Measurements from ENCODE around the gene SLC30A10. TPM values are rescaled to one million over a fixed set of nuclear protein-coding genes. Genes with fewer than 3 reads are reported as not detected.

Gene SLC30A10
- total and polyA plus RNA-seq, 2 of the 13 experiments (the other 11 are each of a cell fraction or from before 2014, with no cell fraction given): 20.9 to 30.2 TPM

GRCh38 chr1:219883400-219884332 is 44.7 kb downstream of the SLC30A10 start (continued):
- peak; percentile 82; the same call in 1 of the 2 replicates for TF ChIP-seq ZNF264 (CRISPR knock-in tag; IDR thresholded peaks at IDR 0.05)
- TF ChIP-seq THRA (CRISPR knock-in tag; IDR thresholded peaks at IDR 0.05; ENCODE audit: borderline replicate concordance): peak; percentile 94
- TF ChIP-seq NR2F6 (IDR thresholded peaks at IDR 0.05): peak; percentile 86
- TF ChIP-seq NR2F6 (CRISPR knock-in tag; IDR thresholded peaks at IDR 0.05): peak; percentile 67
- 0 out of 2 replicates have a peak, but pooled peaks have one; percentile 27 for TF ChIP-seq ZNF557 (CRISPR knock-in tag; IDR thresholded peaks at IDR 0.05)
- peak; percentile 82 for TF ChIP-seq HOXA3 (CRISPR knock-in tag; IDR thresholded peaks at IDR 0.05)
- 0 out of 2 replicates have a peak, but pooled peaks have one; percentile 24 for TF ChIP-seq ZNF580 (CRISPR knock-in tag; IDR thresholded peaks at IDR 0.05; ENCODE audit: borderline replicate concordance, low read depth)
- no peak for TF ChIP-seq XBP1 (CRISPR knock-in tag; IDR thresholded peaks at IDR 0.05)
- no peak for TF ChIP-seq ZNF766 (CRISPR knock-in tag; IDR thresholded peaks at IDR 0.05; ENCODE audit: borderline replicate concordance)
- no peak for TF ChIP-seq ZNF34 (CRISPR knock-in tag; IDR thresholded peaks at IDR 0.05; ENCODE audit: borderline replicate concordance)
- TF ChIP-seq TEAD3 (CRISPR knock-in tag; optimal IDR thresholded peaks at IDR 0.05; ENCODE audit: borderline replicate concordance): peak; percentile 85
- peak; percentile 46; the same call in 1 of the 2 replicates for TF ChIP-seq SAP130 (CRISPR knock-in tag; IDR thresholded peaks at IDR 0.05; ENCODE audit: low read depth)
- peak; percentile 45 for TF ChIP-seq FOSL2 (CRISPR knock-in tag; IDR thresholded peaks at IDR 0.05)
- TF ChIP-seq GATAD2A (CRISPR knock-in tag; IDR thresholded peaks at IDR 0.05): peak; percentile 96
- 0 out of 2 replicates have a peak, but pooled peaks have one; percentile 10 for TF ChIP-seq DRAP1 (CRISPR knock-in tag; IDR thresholded peaks at IDR 0.05)
- 0 out of 2 replicates have a peak, but pooled peaks have one; percentile 53 for TF ChIP-seq RERE (CRISPR knock-in tag; IDR thresholded peaks at IDR 0.05; ENCODE audit: low read depth)
- no peak for TF ChIP-seq ZNF343 (CRISPR knock-in tag; IDR thresholded peaks at IDR 0.05)
- no peak for TF ChIP-seq NR2F2 (IDR thresholded peaks at IDR 0.05; ENCODE audit: borderline replicate concordance, low read depth)
- TF ChIP-seq TAF1 (CRISPR knock-in tag; IDR thresholded peaks at IDR 0.05): 0 out of 2 replicates have a peak, but pooled peaks have one; percentile 26
- peak in 1 of 2 experiments; percentile 38; a peak in 1 of 4 replicates for TF ChIP-seq KLF16 (CRISPR knock-in tag; IDR thresholded peaks at IDR 0.05)
- TF ChIP-seq ETV5 (CRISPR knock-in tag; IDR thresholded peaks at IDR 0.05; ENCODE audit: borderline replicate concordance): peak; percentile 42; the same call in 1 of the 2 replicates
